GM18502 (cell line): Measurements from ENCODE around the gene DST.
"Not testable (repeated sequence)": the region's sequence is repeated elsewhere in the genome, so short reads cannot be mapped to it uniquely, and the experiment has no call there.

ENCODE experiments used
- ATAC-seq: cut with Tn5 transposase; IDR thresholded peaks from one replicate; pipeline ENCODE4 v1.9.1; 2021; ENCODE audit warnings: mild to moderate bottlenecking; ENCODE audit not compliant: unreplicated experiment, poor library complexity

Gene DST

DNA sequence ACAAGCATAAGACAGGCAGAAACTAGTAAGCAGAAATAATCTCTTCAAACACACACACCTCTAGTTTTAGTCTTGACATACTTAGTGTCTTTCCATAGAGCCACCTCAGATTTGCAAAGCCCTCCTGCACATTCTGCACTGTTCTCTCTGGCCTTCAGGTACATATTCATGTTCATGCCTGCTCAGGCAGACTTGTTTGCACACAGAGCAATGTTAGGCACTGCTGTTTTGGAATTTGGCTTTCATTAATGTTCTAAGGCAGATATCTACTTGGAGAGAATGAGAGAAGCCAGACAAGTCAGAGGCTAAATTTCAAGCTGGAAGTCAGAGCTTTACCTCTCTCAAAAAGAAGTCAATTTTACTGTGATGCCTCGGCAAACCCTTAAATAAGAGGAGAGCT, 21.3 kb upstream of the DST start:
- ATAC-seq: no peak

DNA sequence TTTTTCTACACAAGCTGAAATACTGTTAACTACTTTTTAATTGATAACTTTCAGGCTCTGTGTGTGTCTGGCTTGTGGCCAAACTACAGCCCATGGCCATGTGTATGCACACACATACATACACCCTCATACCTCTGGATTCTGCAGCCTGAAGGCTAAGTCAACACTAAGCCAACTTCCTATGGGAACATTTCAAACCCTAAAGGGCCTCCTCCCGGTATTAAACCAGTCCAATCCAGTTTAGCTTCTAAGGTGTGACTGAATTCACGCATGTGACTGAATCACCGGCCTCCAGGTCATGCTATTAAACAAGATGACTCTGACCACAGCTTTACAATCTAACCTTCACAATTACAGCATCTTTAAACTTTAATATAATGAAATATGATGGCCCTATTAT, 20.7 kb upstream of the DST start:
- ATAC-seq: no peak

DNA sequence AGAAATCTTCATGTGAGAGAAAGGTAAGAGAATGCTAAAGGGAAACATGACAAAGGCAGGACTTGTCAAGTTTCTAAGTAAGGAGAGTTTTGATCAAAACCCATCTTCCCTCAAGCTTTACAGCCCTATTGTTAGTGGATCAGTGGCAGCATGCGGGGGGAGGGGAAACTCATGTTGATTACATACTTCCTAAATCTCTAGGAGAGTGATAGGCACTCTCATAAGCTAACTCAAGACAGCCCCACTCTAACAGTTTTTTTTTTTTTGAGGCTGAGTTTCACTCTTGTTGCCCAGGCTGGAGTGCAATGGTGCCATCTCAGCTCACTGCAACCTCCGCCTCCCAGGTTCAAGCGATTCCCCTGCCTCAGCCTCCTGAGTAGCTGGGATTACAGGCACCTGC, 18.6 kb upstream of the DST start:
- ATAC-seq: not testable (repeated sequence)

- peak; percentile 33 for ATAC-seq
Observed at GRCh38 chr6:56660381-56660730, 17.7 kb upstream of the DST start.

DNA sequence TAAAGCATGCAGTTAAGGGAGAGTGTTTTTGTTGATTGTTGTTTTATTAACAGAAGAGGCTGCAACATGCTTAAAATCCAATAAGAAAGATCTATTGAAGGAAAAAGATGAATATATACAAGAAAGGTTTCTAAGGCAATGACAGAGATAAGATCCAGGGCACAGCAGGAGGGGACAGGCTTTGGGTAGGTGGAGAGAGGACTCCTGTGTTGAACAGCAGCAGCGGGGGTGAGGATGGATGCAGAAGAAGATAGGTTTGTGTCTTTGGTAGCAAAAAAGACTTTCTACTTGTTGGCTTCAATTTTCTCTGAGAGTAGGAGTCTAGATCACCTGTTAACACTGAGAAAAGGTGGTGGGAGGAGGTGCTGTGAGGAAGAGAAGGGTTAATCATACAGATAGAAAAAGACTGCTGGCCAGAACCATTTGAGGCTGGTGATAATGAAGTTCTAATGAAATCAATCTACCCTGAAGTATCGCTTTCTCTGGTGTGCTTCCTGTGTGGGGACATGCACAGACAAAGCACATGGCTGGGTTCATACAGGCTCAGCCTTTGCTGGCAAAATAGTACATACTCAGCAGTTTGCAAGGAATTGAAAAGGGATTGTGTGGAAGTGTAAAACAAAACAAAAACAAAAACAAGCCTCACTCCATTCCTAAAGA, 17.2 kb upstream of the DST start:
- ATAC-seq: peak; percentile 95

DNA sequence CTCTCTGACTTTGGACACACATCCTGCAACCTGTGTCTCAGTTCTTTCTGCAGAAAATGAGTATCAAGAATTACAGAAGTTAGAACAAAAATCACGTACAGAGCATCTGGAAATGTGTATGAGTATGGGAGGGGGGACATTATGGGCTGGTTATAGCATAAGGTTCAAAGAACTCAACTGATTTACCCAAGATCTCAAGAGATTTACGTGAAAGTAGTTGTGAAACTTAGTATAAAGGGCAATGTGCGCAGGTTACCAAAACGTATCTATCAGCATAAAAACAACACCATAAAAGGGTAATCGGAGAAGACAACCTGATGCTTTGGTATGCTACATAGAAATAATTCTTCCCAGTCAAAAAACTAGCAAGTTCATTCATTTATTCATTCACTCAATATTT, 15.6 kb upstream of the DST start:
- no peak for ATAC-seq

GRCh38 chr6:56657354-56657753, 14.7 kb upstream of the DST start:
- no peak for ATAC-seq

DNA sequence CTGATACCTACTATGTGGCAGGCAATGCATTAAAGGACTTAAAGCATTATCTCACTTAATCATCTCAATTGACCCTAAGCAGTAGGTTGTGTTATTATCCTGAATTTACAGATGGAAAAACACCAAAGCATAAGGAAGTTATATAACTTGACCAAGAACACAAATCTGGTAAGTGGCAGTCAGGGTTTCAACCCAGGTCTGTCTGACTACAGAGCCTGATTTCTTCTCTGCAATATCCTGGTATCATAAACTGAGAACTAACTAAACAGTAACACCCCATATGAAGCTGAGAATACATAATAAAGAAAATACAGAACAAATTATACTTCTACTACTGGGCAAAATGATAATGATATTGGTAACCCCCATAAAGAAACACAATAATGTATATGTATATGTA, 13.8 kb upstream of the DST start:
- ATAC-seq: no peak

GRCh38 chr6:56655996-56656395, 13.3 kb upstream of the DST start:
- ATAC-seq: no peak

- no peak for ATAC-seq
Observed at GRCh38 chr6:56655249-56655648, 12.6 kb upstream of the DST start.

- no peak for ATAC-seq
Observed at GRCh38 chr6:56652994-56653393, 10.3 kb upstream of the DST start.

DNA sequence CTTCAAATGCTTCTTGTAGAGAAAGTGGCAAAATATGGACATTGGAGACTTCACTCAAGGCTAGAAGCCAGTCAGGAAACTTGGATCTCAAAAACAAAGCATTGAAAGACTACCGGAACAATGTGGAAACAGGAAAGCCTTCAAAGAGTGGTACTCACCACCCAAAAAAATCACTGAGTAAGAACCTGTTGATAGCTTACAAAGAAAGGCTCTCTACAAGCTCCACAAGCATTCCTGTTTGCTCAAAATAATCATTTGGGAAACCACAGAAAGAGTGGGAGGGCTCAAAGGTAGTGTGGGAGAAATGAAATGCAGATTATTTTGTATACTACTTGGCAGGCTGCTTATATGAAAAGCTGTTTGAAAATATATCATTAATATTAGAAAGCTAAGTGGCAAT, 9.5 kb upstream of the DST start:
- no peak for ATAC-seq

GRCh38 chr6:56650191-56650590, 7.5 kb upstream of the DST start:
- no peak for ATAC-seq

- no peak for ATAC-seq
Observed at GRCh38 chr6:56649782-56650181, 7.1 kb upstream of the DST start.

DNA sequence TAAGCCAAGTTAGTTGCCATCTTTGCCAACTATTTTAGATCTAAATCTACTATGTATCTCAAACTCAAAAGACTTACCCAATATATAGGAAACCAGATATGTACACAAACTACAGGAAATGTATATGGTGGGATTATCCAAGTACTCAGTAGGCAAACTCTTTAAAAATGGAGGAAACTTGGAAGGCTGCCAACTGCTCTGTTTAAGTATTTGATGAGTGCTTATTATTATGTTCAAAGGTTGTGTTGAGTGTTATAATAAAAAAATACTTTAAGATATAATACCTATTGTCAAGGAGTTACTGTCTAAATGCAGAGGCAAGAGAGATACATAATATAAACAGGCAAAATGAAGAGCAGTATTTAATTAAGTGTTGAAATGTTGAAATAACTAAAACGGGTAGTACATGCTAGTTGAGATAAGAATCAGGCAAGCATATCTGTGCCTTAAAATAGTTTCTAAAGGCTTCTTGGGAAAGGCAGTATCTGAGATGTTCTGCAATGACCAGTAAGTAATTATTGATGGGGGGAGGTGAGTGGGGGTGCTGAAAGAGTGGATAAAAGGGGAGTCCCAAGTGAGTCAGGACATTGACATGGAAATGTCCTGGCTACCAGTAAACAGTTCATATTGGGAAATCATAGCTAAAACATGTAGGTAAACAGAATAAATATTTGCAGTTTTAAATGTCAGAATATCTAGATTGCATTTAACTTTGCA, 6.5 kb upstream of the DST start:
- ATAC-seq: no peak

GRCh38 chr6:56647172-56647762, 4.6 kb upstream of the DST start:
- ATAC-seq: no peak

DNA sequence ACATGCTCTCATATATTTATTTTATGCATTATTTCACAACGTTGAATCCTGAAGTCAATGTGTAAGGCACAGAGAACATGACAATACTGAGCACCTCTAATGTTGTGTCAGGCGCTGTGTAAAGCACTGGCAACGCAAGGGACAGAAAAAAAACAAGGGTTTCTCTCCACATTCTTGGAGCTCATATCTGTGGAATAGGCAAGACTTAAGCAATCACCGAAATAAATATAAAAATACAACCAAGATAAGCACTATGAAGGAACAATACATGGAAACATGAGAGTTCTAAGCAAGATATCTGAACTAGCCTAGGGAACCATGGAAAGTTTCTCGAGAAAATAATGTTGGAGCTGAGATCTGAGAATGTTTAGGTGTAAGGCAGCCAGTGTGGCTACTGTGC, 1.7 kb upstream of the DST start:
- ATAC-seq: no peak

- no peak for ATAC-seq
Observed at GRCh38 chr6:56643379-56644089, 845 bp upstream of the DST start.

DNA sequence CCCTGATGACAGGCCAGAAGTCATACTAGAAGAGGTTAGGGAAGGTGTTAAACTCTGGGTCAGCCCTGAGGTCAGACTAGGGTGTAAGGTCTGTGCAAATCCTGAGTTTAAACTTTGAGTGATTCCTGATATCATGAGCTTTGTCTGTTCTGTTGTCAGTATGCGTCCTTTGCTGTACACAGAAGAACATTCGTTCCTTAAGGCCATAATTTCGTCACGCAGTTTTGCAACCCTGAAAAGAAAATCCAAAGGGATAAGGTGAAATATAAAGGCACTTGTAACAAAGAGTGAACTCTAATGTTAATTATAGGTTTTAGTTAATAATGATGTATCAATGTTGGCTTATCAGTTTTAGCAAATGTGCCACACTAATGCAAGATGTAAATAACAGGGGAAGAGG, 2.3 kb downstream of the DST start:
- no peak for ATAC-seq

GRCh38 chr6:56638760-56639159, 3.9 kb downstream of the DST start:
- no peak for ATAC-seq

GRCh38 chr6:56637640-56638039, 5.0 kb downstream of the DST start:
- no peak for ATAC-seq
